B cell (primary cell): ENCODE results near the gene CERS6. TPM values are rescaled to one million over a fixed set of nuclear protein-coding genes. Genes with fewer than 3 reads are reported as not detected.

Source experiments
- ATAC-seq: fragments of 200-7000 bp; cut with Tn5 transposase; one replicate; pipeline ENCODE4 v1.10.0; 2021; ENCODE audit warnings: low read depth, mild to moderate bottlenecking, moderate number of reproducible peaks, moderate library complexity
- CTCF ChIA-PET: fragments of 350-600 bp; sonication (Branson Sonifier 250); formaldehyde crosslinking; loops from one replicate; lab custom pipeline; 2021; ENCODE audit warnings: antibody characterized with exemption, inconsistent platforms; lab: Charles Lee
- POLR2A ChIA-PET: fragments of 350-600 bp; sonication (Branson Sonifier 250); formaldehyde crosslinking; loops from one replicate; lab custom pipeline; 2021; ENCODE audit warnings: antibody characterized with exemption; lab: Charles Lee
- DNase-seq: peaks from one replicate; pipeline ENCODE4 v3.0.0; 2013
- H2AFZ ChIP-seq: 2 replicates; pipeline ENCODE4 v1.6.1; 2012; ENCODE audit warnings: mild to moderate bottlenecking, low read depth, low read length; ENCODE audit not compliant: insufficient read depth, poor library complexity, severe bottlenecking
- H3K27ac ChIP-seq, 2 donors: 1 replicate in 1 of 2; 2 replicates in 1 of 2; pipeline ENCODE4 v1.5.1; 2012 to 2013; ENCODE audit warnings: low read length in 2 of 2, mild to moderate bottlenecking in 2 of 2, moderate library complexity in 1 of 2
- H3K27me3 ChIP-seq, 4 experiments: fragments of 200-600 bp in 1 of 4; sonication (generic) in 1 of 4; replicated peaks in 1 of 4; 1 replicate in 2 of 4; 2 replicates in 2 of 4; pipeline versions ENCODE4 v1.6.1 to v1.7.0; 2013 to 2016; ENCODE audit warnings: low read length in 3 of 4, mild to moderate bottlenecking in 2 of 4, mixed read lengths in 1 of 4, moderate library complexity in 1 of 4; ENCODE audit not compliant: insufficient read depth in 4 of 4, control insufficient read depth in 3 of 4; ENCODE audit errors: control extremely low read depth in 1 of 4
- H3K36me3 ChIP-seq, 2 experiments: replicated peaks in 1 of 2; 1 replicate in 1 of 2; 2 replicates in 1 of 2; pipeline versions ENCODE4 v1.6.1 to v1.7.1; 2013; ENCODE audit warnings: low read length in 1 of 2; ENCODE audit not compliant: insufficient read depth in 2 of 2, control insufficient read depth in 1 of 2; ENCODE audit errors: control extremely low read depth in 1 of 2, extremely low read depth in 1 of 2
- H3K4me1 ChIP-seq, 2 donors: fragments of 200-600 bp in 1 of 2; sonication (generic) in 1 of 2; 1 replicate in 1 of 2; 2 replicates in 1 of 2; pipeline versions ENCODE4 v1.5.1 to v1.6.1; 2013 to 2017; ENCODE audit warnings: low read length in 2 of 2; ENCODE audit not compliant: control insufficient read depth in 2 of 2, insufficient read depth in 2 of 2
- H3K4me2 ChIP-seq: replicated peaks from 2 replicates; pipeline ENCODE3; 2012; ENCODE audit warnings: mild to moderate bottlenecking, low read depth, low read length; ENCODE audit not compliant: poor library complexity, severe bottlenecking
- H3K4me3 ChIP-seq, 5 experiments: fragments of 200-600 bp in 1 of 5; sonication (generic) in 1 of 5; 1 replicate in 3 of 5; 2 replicates in 2 of 5; pipeline versions ENCODE4 v1.5.1 to v1.7.0; 2011 to 2016; ENCODE audit warnings: low read length in 4 of 5, mild to moderate bottlenecking in 4 of 5, low read depth in 2 of 5, control low read depth in 1 of 5, moderate library complexity in 1 of 5; ENCODE audit not compliant: insufficient read depth in 1 of 5; ENCODE audit errors: control extremely low read depth in 1 of 5, extremely low read depth in 1 of 5
- H3K79me2 ChIP-seq: fragments of 200-600 bp; sonication (generic); one replicate; pipeline ENCODE4 v1.6.0; 2016; ENCODE audit warnings: low read length; ENCODE audit not compliant: control insufficient read depth, insufficient read depth
- H3K9ac ChIP-seq: fragments of 200-600 bp; sonication (generic); 2 replicates; pipeline ENCODE4 v1.6.1; 2017; ENCODE audit warnings: mild to moderate bottlenecking, low read length, moderate library complexity
- H3K9me3 ChIP-seq, 3 donors: one replicate each; pipeline versions ENCODE4 v1.6.1 to v1.7.1; 2013; ENCODE audit warnings: low read length in 2 of 3; ENCODE audit not compliant: control insufficient read depth in 2 of 3, insufficient read depth in 1 of 3; ENCODE audit errors: control extremely low read depth in 1 of 3
- H4K20me1 ChIP-seq: 2 replicates; pipeline ENCODE4 v1.6.0; 2012; ENCODE audit warnings: mild to moderate bottlenecking, low read length; ENCODE audit not compliant: insufficient read depth, control insufficient read depth, poor library complexity, severe bottlenecking
- H3K27ac Mint-ChIP-seq: one replicate; pipeline ENCODE4 v1.8.0; 2021; ENCODE audit warnings: mixed read lengths
- H3K27me3 Mint-ChIP-seq: one replicate; pipeline ENCODE4 v1.8.0; 2021; ENCODE audit warnings: mixed read lengths
- H3K4me1 Mint-ChIP-seq: one replicate; pipeline ENCODE4 v1.8.0; 2021; ENCODE audit warnings: mixed read lengths
- H3K4me3 Mint-ChIP-seq: one replicate; pipeline ENCODE4 v1.8.0; 2021; ENCODE audit warnings: mixed read lengths
- H3K9me3 Mint-ChIP-seq: one replicate; pipeline ENCODE4 v1.8.0; 2022; ENCODE audit warnings: mixed read lengths; ENCODE audit not compliant: insufficient read depth
- EZH2 ChIP-seq: IDR thresholded peaks from 2 replicates; pipeline ENCODE4 v1.6.1; 2012; ENCODE audit warnings: borderline replicate concordance, low read depth, mild to moderate bottlenecking, moderate library complexity, low read length; ENCODE audit not compliant: insufficient read depth, poor library complexity, severe bottlenecking
- WGBS: methylation state at CpG from one replicate; pipeline ENCODE4 v1.1.5; 2013; ENCODE audit warnings: missing lambda C conversion rate; ENCODE audit not compliant: insufficient coverage; 5-methylcytosine and 5-hydroxymethylcytosine counted together
- intact Hi-C: fragments of 100-400 bp; cut with micrococcal nuclease; formaldehyde crosslinking; loops from one replicate; pipeline ENCODE4 v1.10.0; 2022
- polyA plus RNA-seq: library from polyadenylated mRNA; depleted of rRNA; stranded (reverse); fragments of >200 nt; gene quantifications from 2 replicates; pipeline ENCODE4 v1.2.3, GENCODE V29; 2012
- total RNA-seq, 2 donors: library from RNA; stranded (reverse); fragments of 120-200 nt in 1 of 2; gene quantifications; 1 replicate in 1 of 2; 2 replicates in 1 of 2; pipeline versions ENCODE4 v1.2.3 to v1.2.4, GENCODE V29; 2013 to 2022
- TF ChIP-seq, protein P1 (sequence below): fragments of 200-600 bp; IDR thresholded peaks from one replicate; pipeline ENCODE4 v1.8.0; 2022; ENCODE audit warnings: antibody characterized with exemption, mild to moderate bottlenecking

Gene CERS6
- total and polyA plus RNA-seq, 2 donors (not counting 1 experiment from before 2014, with no cell fraction given), result 2.2 to 5.5 TPM

DNA sequence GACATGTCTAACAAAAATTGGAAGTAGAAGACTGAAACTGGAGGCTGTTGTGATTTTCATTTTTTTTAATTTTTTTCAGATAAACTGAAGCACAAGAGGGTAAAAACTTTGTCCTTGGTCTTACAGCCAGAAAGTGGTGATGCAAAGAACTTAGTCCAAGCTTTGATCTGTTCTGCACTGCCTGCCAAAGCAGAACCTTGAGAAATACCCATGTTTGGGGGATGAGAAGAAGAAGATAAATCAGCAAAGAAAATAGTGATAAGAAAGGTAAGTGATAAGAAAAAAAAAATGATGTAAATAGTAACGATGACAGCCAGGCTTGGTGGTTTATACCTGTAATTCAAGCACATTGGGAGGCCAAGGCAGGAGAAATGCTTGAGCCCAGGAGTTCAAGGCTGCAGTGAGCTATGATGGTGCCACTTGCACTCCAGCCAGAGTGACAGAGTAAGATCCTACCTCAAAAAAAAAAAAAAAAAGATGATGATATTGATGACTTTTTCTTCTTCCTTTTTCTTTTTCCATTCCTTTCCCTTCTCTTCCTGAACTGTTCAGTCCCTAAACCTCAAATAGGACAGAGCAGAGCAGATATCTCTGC is 331.8 kb downstream of the CERS6 start:
- H3K36me3 ChIP-seq, result no peaks in the 10 kb centered on the region
- H3K4me1 ChIP-seq, result no peaks in the 10 kb centered on the region
- DNase-seq (no peak), ATAC-seq (no peak)
- POLR2A ChIA-PET, result no interaction called here
- no peak for TF ChIP-seq EZH2
- TF ChIP-seq, protein P1, sequence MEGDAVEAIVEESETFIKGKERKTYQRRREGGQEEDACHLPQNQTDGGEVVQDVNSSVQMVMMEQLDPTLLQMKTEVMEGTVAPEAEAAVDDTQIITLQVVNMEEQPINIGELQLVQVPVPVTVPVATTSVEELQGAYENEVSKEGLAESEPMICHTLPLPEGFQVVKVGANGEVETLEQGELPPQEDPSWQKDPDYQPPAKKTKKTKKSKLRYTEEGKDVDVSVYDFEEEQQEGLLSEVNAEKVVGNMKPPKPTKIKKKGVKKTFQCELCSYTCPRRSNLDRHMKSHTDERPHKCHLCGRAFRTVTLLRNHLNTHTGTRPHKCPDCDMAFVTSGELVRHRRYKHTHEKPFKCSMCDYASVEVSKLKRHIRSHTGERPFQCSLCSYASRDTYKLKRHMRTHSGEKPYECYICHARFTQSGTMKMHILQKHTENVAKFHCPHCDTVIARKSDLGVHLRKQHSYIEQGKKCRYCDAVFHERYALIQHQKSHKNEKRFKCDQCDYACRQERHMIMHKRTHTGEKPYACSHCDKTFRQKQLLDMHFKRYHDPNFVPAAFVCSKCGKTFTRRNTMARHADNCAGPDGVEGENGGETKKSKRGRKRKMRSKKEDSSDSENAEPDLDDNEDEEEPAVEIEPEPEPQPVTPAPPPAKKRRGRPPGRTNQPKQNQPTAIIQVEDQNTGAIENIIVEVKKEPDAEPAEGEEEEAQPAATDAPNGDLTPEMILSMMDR, result no peak
- H3K4me2 ChIP-seq, result no peak overlapping the region
- H2AFZ ChIP-seq, result no peak overlapping the region
- Mint-ChIP-seq H3K27me3 (no peaks in the 10 kb centered on the region), H3K4me1 (no peaks in the 10 kb centered on the region), H3K9me3 (no peaks in the 10 kb centered on the region), H3K4me3 (no peak overlapping the region), H3K27ac (no peak overlapping the region)
- CTCF ChIA-PET, result interaction anchor here (0.7 kb wide), 1 partner anchor 432 kb away, joined by 3 read pairs; no protein-coding TSS in a partner anchor
- 83% methylated on average over 1 of the region's 1 CpG for WGBS
- H3K27me3 ChIP-seq, result peaks cover 0 to 2% (median 0%) of the 10 kb centered on the region in 4 experiments
- no peaks in the 10 kb centered on the region for H4K20me1 ChIP-seq
- intact Hi-C loops, result no loop called here
- H3K27ac ChIP-seq, result no peak overlapping the region
- no peak overlapping the region for H3K9ac ChIP-seq
- no peak overlapping the region for H3K4me3 ChIP-seq
- H3K79me2 ChIP-seq, result no peaks in the 10 kb centered on the region
- H3K9me3 ChIP-seq, result no peaks in the 10 kb centered on the region

DNA sequence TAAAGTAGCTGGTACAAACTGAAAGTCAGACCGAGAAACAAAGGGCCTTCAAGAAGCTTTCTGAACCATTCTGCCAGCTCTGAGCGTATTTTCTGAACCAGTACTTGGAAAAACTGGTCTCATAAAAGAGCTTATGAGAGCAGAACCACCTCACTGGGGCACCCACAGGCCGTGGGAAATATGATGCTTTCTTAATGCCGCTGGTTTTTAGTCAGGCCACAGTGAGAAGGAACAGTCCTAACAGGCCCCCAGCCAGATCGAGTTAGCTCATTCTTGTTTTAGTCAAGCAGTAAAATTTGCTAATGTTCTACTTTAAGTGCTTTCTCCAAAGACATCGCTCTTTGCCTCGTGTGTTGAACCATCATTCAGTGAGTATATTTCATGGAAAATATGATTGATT is 333.7 kb downstream of the CERS6 start:
- Histone ChIP-seq H3K4me1 (no peaks in the 10 kb centered on the region), H3K9me3 (no peaks in the 10 kb centered on the region), H2AFZ (no peak overlapping the region), H3K79me2 (no peaks in the 10 kb centered on the region), H3K4me2 (no peak overlapping the region), H3K9ac (no peak overlapping the region), H3K27me3 (peaks cover 0 to 2% (median 0%) of the 10 kb centered on the region in 4 experiments), H4K20me1 (no peaks in the 10 kb centered on the region), H3K36me3 (no peaks in the 10 kb centered on the region), H3K4me3 (no peak overlapping the region), H3K27ac (no peak overlapping the region)
- DNase-seq (no peak), ATAC-seq (no peak)
- ChIA-PET CTCF (no interaction called here), POLR2A (no interaction called here)
- intact Hi-C loops, result no loop called here
- no peaks in the 10 kb centered on the region for H3K9me3 Mint-ChIP-seq
- no peak overlapping the region for H3K27ac Mint-ChIP-seq
- no peak overlapping the region for H3K4me3 Mint-ChIP-seq
- H3K27me3 Mint-ChIP-seq, result no peaks in the 10 kb centered on the region
- no peaks in the 10 kb centered on the region for H3K4me1 Mint-ChIP-seq
- 92% methylated on average over 5 of the region's 7 CpGs for WGBS
- TF ChIP-seq, protein P1, result no peak
- TF ChIP-seq EZH2, result no peak
